K562 (cell line): ENCODE measurements around the gene ASCC2. TPM values are rescaled to one million over a fixed set of nuclear protein-coding genes. Genes with fewer than 3 reads are reported as not detected.

Experiments
- BCLAF1 ChIP-seq, 2 experiments: fragments of 450-650 bp in 1 of 2; IDR thresholded peaks; 2 replicates each; pipeline ENCODE4 v1.6.1; 2011 to 2017; ENCODE audit warnings: low read depth in 2 of 2, antibody characterized with exemption in 1 of 2, borderline replicate concordance in 1 of 2, low read length in 1 of 2, mild to moderate bottlenecking in 1 of 2, mixed read lengths in 1 of 2; ENCODE audit not compliant: control insufficient read depth in 1 of 2
- MXI1 ChIP-seq: IDR thresholded peaks from 2 replicates; pipeline ENCODE4 v1.6.1; 2011; ENCODE audit warnings: low read depth, mild to moderate bottlenecking, improper control_type of control experiment, low read length
- NFATC3 ChIP-seq: fragments of 450-650 bp; IDR thresholded peaks from 2 replicates; pipeline ENCODE4 v1.6.1; 2017; ENCODE audit warnings: mild to moderate bottlenecking
- SRSF1 ChIP-seq: fragments of 200-400 bp; formaldehyde crosslinking; IDR thresholded peaks from 2 replicates; pipeline ENCODE4 v1.6.1; 2017; ENCODE audit warnings: mild to moderate bottlenecking, low read depth, low read length, moderate library complexity
- TEAD1 ChIP-seq, 2 experiments: fragments of 450-650 bp in 1 of 2; sonication (generic) in 1 of 2; formaldehyde crosslinking; IDR thresholded peaks; 2 replicates each; pipeline versions ENCODE4 v1.4.0 to v1.8.0; 2020 to 2022; ENCODE audit warnings: mild to moderate bottlenecking in 2 of 2, missing genetic modification reagents in 1 of 2
- ZBTB40 ChIP-seq, 2 experiments: fragments of 450-650 bp in 1 of 2; sonication (generic) in 1 of 2; formaldehyde crosslinking in 1 of 2; IDR thresholded peaks; 2 replicates each; pipeline versions ENCODE4 v1.7.1 to v1.9.0; 2016 to 2022; ENCODE audit warnings: inconsistent platforms in 1 of 2, mild to moderate bottlenecking in 1 of 2, missing genetic modification reagents in 1 of 2
- ZKSCAN8 ChIP-seq: fragments of 200-800 bp; sonication (Bioruptor generic); IDR thresholded peaks from 2 replicates; pipeline ENCODE4 v1.6.1; 2016; ENCODE audit warnings: missing genetic modification characterization, missing compliant biosample characterization
- ZNF41 ChIP-seq: fragments of 250-450 bp; sonication (Bioruptor Pico); conservative IDR thresholded peaks from 2 replicates; pipeline ENCODE4 v1.4.0; 2020; ENCODE audit warnings: mild to moderate bottlenecking
- ZNF655 ChIP-seq: fragments of 250-450 bp; sonication (Bioruptor Pico); IDR thresholded peaks from 2 replicates; pipeline ENCODE4 v1.5.0; 2021
- polyA plus RNA-seq, 8 experiments: library from polyadenylated mRNA; depleted of rRNA in 4 of 8; stranded (reverse) in 5 of 8; unstranded in 3 of 8; fragments of >200 nt; fragmentation: Nextera tagmentation in 2 of 8; fragmentation: Illumina TruSeq in 1 of 8; extraction: Ambion mirVana in 2 of 8; extraction: Trizol in 1 of 8; gene quantifications; 2 replicates each; pipeline versions ENCODE4 v1.2.1 to v1.2.3, GENCODE V29; 2011 to 2014; ENCODE audit warnings: inconsistent platforms in 1 of 8, missing spikeins in 1 of 8
- total RNA-seq, 7 experiments: library from RNA; depleted of rRNA in 6 of 7; stranded (reverse); fragments of >200 nt in 6 of 7; fragmentation: Illumina TruSeq in 2 of 7; extraction: Trizol in 2 of 7; gene quantifications; 2 replicates each; pipeline versions ENCODE4 v1.2.1 to v1.2.3, GENCODE V29; 2011 to 2021; ENCODE audit warnings: low replicate concordance in 1 of 7

Gene ASCC2
- total and polyA plus RNA-seq, 9 of the 15 experiments (the other 6 are each of a cell fraction or from before 2014, with no cell fraction given) = 4.0 to 46.7 (median 26.8) TPM

DNA sequence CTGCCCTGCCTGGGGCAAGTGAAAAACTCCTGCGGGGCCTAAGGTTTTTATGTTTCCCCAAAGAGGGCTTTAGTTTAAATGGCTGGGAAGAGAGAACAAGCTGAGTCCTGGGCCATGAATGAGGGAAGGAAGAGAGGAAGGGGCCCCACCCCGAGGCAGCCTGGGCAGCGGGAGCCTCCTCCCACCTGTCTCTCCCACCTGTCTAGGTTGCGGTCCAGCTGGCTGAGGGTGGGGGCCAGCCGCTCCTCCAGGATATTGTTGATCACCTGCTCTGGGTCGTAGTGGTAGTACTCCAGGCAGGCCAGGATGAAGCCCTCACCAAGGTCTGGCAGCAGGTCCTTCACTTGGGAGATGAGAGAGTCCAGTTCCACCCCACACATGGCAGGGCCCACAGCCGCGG lies 36.3 kb downstream of the ASCC2 start (continued):
- no peak for TF ChIP-seq SRSF1
- no peak for TF ChIP-seq ZNF655
- no peak for TF ChIP-seq NFATC3
- no peak for TF ChIP-seq BCLAF1 (IDR thresholded peaks at IDR 0.05; ENCODE audit: borderline replicate concordance in 1 of 2, control insufficient read depth in 1 of 2, low read depth in 2 of 2, low read length in 1 of 2)
- TF ChIP-seq ZBTB40 (IDR thresholded peaks at IDR 0.05) = no peak
- no peak for TF ChIP-seq ZBTB40 (CRISPR knock-in tag; IDR thresholded peaks at IDR 0.05)
- TF ChIP-seq ZKSCAN8 = no peak
- no peak for TF ChIP-seq MXI1
- no peak for TF ChIP-seq ZNF41
- TF ChIP-seq TEAD1 (CRISPR knock-in tag; IDR thresholded peaks at IDR 0.05) = no peak
- TF ChIP-seq, all 486 proteins: peak for 0
